ENCODE data around the gene RALY.

Gene RALY

DNA sequence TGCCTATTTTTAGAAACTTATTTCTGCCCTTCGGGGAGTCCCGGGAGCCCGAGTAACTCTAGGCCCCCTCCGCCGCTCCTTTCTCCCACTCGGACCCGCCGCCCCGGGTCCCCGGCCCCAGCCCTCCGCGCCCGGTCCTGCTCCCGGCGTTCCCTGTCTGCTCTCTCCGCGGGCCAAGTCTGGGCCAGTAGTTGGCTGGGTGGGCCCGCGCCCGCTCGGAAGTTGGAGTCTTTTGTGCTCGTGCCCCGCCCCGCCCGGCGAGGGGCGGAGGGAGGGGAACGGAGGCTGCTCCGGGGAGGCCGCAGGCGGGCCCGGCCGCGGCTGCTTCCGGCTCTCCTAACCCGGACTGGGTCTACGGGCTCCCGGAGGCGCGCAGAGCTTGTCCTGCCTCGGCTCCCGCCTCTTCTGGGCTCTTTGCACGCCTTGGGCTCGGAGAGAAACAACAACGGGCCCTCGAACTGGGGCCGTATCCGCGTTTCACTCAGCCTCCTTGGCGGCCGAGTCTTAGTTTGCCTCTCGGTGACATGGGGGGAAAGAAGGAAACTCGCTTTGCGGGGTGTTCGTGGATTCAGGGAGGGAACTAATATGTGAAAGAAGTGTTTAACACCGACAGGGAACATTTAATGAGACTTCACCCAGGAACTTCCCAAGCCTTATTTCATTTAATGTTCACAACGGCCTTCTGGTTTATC lies 657 bp downstream of the RALY start (continued):
- TF ChIP-seq, protein P1, sequence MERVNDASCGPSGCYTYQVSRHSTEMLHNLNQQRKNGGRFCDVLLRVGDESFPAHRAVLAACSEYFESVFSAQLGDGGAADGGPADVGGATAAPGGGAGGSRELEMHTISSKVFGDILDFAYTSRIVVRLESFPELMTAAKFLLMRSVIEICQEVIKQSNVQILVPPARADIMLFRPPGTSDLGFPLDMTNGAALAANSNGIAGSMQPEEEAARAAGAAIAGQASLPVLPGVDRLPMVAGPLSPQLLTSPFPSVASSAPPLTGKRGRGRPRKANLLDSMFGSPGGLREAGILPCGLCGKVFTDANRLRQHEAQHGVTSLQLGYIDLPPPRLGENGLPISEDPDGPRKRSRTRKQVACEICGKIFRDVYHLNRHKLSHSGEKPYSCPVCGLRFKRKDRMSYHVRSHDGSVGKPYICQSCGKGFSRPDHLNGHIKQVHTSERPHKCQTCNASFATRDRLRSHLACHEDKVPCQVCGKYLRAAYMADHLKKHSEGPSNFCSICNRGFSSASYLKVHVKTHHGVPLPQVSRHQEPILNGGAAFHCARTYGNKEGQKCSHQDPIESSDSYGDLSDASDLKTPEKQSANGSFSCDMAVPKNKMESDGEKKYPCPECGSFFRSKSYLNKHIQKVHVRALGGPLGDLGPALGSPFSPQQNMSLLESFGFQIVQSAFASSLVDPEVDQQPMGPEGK (CRISPR knock-in tag; IDR thresholded peaks at IDR 0.05; ENCODE audit: borderline replicate concordance): no peak
- TF ChIP-seq ARNTL (CRISPR knock-in tag; IDR thresholded peaks at IDR 0.05; ENCODE audit: borderline replicate concordance, low read depth) (no peak), GLIS3 (CRISPR knock-in tag; IDR thresholded peaks at IDR 0.05) (no peak), TOX (CRISPR knock-in tag; IDR thresholded peaks at IDR 0.05; ENCODE audit: borderline replicate concordance) (no peak), ZNF70 (CRISPR knock-in tag; IDR thresholded peaks at IDR 0.05) (no peak), RARB (CRISPR knock-in tag; IDR thresholded peaks at IDR 0.05) (no peak), OSR1 (CRISPR knock-in tag; IDR thresholded peaks at IDR 0.05) (no peak)
- TF ChIP-seq, protein P2, sequence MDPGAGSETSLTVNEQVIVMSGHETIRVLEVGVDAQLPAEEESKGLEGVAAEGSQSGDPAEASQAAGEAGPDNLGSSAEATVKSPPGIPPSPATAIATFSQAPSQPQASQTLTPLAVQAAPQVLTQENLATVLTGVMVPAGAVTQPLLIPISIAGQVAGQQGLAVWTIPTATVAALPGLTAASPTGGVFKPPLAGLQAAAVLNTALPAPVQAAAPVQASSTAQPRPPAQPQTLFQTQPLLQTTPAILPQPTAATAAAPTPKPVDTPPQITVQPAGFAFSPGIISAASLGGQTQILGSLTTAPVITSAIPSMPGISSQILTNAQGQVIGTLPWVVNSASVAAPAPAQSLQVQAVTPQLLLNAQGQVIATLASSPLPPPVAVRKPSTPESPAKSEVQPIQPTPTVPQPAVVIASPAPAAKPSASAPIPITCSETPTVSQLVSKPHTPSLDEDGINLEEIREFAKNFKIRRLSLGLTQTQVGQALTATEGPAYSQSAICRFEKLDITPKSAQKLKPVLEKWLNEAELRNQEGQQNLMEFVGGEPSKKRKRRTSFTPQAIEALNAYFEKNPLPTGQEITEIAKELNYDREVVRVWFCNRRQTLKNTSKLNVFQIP (CRISPR knock-in tag; IDR thresholded peaks at IDR 0.05; ENCODE audit: borderline replicate concordance, low read depth): no peak

DNA sequence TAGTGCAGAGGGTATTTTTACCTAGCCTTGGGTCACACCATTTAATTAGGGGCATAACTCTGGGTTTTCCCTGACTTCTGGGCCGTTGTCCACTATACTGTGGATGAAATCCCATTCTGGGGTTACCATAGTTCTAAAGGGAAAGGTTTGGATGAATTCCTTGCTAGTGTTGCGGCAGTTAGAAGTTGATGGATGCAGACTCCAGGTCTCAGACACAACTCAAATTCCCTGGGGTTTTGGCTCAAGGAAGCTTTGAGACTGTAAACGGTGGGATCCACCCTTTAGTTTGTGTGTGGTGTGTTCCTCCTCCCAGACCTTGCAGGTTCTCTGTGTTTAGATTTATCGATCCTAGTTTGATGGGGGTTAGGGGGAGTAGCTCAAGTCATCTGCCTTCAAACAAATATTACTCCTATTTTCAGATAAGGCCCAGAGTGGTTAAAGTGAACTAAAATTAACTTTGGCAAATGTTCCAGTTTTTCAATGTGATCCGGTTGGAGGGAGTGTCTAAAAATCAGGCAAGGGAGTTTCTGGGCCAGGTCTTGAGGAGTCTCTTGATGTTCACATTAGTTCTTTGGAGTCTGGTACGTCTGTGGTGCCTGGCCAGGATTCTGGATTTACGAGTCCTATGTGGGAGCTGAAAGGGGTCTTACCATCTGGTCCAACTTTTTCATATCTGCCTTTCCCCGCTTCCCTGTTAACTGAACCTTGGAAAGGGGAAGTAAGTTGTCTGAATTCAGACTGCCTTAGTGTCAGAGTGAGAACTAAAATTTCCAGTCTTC lies 1.5 kb downstream of the RALY start:
- no peak for ATAC-seq
- TF ChIP-seq ARNTL (CRISPR knock-in tag; IDR thresholded peaks at IDR 0.05; ENCODE audit: borderline replicate concordance, low read depth): no peak
- TF ChIP-seq, protein P3, sequence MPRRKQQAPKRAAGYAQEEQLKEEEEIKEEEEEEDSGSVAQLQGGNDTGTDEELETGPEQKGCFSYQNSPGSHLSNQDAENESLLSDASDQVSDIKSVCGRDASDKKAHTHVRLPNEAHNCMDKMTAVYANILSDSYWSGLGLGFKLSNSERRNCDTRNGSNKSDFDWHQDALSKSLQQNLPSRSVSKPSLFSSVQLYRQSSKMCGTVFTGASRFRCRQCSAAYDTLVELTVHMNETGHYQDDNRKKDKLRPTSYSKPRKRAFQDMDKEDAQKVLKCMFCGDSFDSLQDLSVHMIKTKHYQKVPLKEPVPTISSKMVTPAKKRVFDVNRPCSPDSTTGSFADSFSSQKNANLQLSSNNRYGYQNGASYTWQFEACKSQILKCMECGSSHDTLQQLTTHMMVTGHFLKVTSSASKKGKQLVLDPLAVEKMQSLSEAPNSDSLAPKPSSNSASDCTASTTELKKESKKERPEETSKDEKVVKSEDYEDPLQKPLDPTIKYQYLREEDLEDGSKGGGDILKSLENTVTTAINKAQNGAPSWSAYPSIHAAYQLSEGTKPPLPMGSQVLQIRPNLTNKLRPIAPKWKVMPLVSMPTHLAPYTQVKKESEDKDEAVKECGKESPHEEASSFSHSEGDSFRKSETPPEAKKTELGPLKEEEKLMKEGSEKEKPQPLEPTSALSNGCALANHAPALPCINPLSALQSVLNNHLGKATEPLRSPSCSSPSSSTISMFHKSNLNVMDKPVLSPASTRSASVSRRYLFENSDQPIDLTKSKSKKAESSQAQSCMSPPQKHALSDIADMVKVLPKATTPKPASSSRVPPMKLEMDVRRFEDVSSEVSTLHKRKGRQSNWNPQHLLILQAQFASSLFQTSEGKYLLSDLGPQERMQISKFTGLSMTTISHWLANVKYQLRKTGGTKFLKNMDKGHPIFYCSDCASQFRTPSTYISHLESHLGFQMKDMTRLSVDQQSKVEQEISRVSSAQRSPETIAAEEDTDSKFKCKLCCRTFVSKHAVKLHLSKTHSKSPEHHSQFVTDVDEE (CRISPR knock-in tag; IDR thresholded peaks at IDR 0.05): no peak
- TF ChIP-seq OSR1 (CRISPR knock-in tag; IDR thresholded peaks at IDR 0.05): no peak
- TF ChIP-seq TOX (CRISPR knock-in tag; IDR thresholded peaks at IDR 0.05; ENCODE audit: borderline replicate concordance): no peak
- no peak for TF ChIP-seq GLIS3 (CRISPR knock-in tag; IDR thresholded peaks at IDR 0.05)
- no peak for TF ChIP-seq ZC3H10 (CRISPR knock-in tag; IDR thresholded peaks at IDR 0.05)
- no peak for TF ChIP-seq BACH2 (CRISPR knock-in tag; IDR thresholded peaks at IDR 0.05; ENCODE audit: borderline replicate concordance)
- TF ChIP-seq ZFP30 (CRISPR knock-in tag; IDR thresholded peaks at IDR 0.05): no peak
- TF ChIP-seq, protein P1 (CRISPR knock-in tag; IDR thresholded peaks at IDR 0.05; ENCODE audit: borderline replicate concordance): no peak
- no peak for TF ChIP-seq RARB (CRISPR knock-in tag; IDR thresholded peaks at IDR 0.05)
- TF ChIP-seq, protein P4, sequence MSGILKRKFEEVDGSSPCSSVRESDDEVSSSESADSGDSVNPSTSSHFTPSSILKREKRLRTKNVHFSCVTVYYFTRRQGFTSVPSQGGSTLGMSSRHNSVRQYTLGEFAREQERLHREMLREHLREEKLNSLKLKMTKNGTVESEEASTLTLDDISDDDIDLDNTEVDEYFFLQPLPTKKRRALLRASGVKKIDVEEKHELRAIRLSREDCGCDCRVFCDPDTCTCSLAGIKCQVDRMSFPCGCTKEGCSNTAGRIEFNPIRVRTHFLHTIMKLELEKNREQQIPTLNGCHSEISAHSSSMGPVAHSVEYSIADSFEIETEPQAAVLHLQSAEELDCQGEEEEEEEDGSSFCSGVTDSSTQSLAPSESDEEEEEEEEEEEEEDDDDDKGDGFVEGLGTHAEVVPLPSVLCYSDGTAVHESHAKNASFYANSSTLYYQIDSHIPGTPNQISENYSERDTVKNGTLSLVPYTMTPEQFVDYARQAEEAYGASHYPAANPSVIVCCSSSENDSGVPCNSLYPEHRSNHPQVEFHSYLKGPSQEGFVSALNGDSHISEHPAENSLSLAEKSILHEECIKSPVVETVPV (CRISPR knock-in tag; IDR thresholded peaks at IDR 0.05): no peak
- TF ChIP-seq ESRRG (CRISPR knock-in tag; IDR thresholded peaks at IDR 0.05): no peak
- no peak for TF ChIP-seq PPARA (CRISPR knock-in tag; IDR thresholded peaks at IDR 0.05; ENCODE audit: borderline replicate concordance)

DNA sequence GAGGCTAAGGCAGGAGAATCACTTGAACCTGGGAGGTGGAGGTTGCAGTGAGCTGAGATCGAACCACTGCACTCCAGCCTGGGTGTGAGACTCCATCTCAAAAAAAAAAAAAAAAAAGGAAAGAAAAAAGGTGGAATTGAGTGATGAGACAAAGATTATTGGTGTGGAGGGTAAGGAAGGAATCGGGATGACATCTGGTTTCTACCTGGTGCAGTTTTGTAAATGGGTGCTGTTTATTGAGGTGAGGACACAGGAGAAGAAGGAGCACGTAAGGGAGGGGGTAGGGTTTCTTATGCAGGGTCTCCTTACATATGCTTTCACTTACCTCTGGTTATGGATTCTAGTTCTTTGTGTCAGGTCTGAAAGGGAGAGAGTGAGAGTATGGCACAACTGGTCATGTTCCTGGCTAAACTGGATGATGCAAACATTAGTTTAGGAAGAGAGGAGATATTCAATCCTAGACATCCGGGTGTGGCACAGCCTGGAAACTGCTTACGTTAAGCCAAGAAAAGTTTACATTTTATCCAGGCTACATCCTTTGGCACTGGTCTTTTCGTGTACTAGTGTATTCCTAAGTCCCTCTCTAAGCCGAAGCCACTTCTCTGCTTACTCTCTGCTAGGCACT lies 5.4 kb downstream of the RALY start:
- no peak for ATAC-seq
- TF ChIP-seq OSR1 (CRISPR knock-in tag; IDR thresholded peaks at IDR 0.05) (no peak), CSDC2 (CRISPR knock-in tag; IDR thresholded peaks at IDR 0.05) (no peak), ARNTL (CRISPR knock-in tag; IDR thresholded peaks at IDR 0.05; ENCODE audit: borderline replicate concordance, low read depth) (no peak), BACH2 (CRISPR knock-in tag; IDR thresholded peaks at IDR 0.05; ENCODE audit: borderline replicate concordance) (no peak), ZNF565 (CRISPR knock-in tag; conservative IDR thresholded peaks at IDR 0.05; ENCODE audit: low read depth) (no peak), PPARA (CRISPR knock-in tag; IDR thresholded peaks at IDR 0.05; ENCODE audit: borderline replicate concordance) (no peak), ZFP3 (CRISPR knock-in tag; IDR thresholded peaks at IDR 0.05) (no peak)
- TF ChIP-seq, protein P4 (CRISPR knock-in tag; IDR thresholded peaks at IDR 0.05): no peak
- TF ChIP-seq, protein P1 (CRISPR knock-in tag; IDR thresholded peaks at IDR 0.05; ENCODE audit: borderline replicate concordance): no peak
